IMR-90 (cell line): Measurements from ENCODE around the gene TRAPPC12.

Experiments
- CEBPB ChIP-seq: IDR thresholded peaks from 2 replicates; pipeline ENCODE4 v1.6.1; 2012; ENCODE audit warnings: low read depth, low read length, improper control_type of control experiment
- FOS ChIP-seq: fragments of 150-350 bp; IDR thresholded peaks from 2 replicates; pipeline ENCODE4 v1.6.1; 2016; ENCODE audit warnings: low read depth, low read length
- MXI1 ChIP-seq: IDR thresholded peaks from 2 replicates; pipeline ENCODE4 v1.6.1; 2012; ENCODE audit warnings: low read depth, mild to moderate bottlenecking, low read length, moderate library complexity, borderline replicate concordance
- POLR2A ChIP-seq: IDR thresholded peaks from 2 replicates; pipeline ENCODE4 v1.6.1; 2012; ENCODE audit warnings: mild to moderate bottlenecking, low read depth, low read length
- RFX5 ChIP-seq: IDR thresholded peaks from 2 replicates; pipeline ENCODE4 v1.8.0; 2012; ENCODE audit warnings: low read depth, mild to moderate bottlenecking, low read length, moderate library complexity
- SMC3 ChIP-seq: fragments of 150-350 bp; IDR thresholded peaks from 2 replicates; pipeline ENCODE4 v1.6.1; 2016; ENCODE audit warnings: low read depth, mild to moderate bottlenecking, antibody characterized with exemption, low read length, moderate library complexity
- TF ChIP-seq, protein P1 (sequence below): conservative IDR thresholded peaks from 2 replicates; pipeline ENCODE4 v1.5.1; 2012; ENCODE audit warnings: mild to moderate bottlenecking, low read depth, low read length, improper control_type of control experiment
- TF ChIP-seq, protein P2 (sequence below): fragments of 150-350 bp; IDR thresholded peaks from 2 replicates; pipeline ENCODE4 v1.6.1; 2016; ENCODE audit warnings: low read depth, mild to moderate bottlenecking, low read length, moderate library complexity, borderline replicate concordance

DNA sequence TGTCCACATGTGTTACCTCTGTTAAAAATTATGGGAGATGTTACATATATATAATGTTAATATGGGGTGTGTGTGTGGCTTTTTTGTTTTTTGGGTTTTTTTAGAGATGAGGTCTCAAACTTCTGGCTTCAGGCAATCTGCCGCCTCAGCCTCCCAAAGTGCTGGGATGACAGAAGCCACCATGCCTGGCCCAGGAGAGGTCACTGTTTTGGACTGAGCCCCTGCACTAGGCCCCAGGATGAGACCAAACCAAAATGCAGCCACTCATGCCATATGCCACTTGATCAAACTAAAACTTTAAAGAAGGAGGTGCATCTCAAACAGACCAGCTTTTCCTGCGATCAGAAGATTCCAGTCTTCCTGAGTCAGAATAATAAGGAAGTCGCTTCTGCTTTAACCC, 137.3 kb downstream of the TRAPPC12 start:
- no peak for TF ChIP-seq POLR2A
- TF ChIP-seq, protein P1, sequence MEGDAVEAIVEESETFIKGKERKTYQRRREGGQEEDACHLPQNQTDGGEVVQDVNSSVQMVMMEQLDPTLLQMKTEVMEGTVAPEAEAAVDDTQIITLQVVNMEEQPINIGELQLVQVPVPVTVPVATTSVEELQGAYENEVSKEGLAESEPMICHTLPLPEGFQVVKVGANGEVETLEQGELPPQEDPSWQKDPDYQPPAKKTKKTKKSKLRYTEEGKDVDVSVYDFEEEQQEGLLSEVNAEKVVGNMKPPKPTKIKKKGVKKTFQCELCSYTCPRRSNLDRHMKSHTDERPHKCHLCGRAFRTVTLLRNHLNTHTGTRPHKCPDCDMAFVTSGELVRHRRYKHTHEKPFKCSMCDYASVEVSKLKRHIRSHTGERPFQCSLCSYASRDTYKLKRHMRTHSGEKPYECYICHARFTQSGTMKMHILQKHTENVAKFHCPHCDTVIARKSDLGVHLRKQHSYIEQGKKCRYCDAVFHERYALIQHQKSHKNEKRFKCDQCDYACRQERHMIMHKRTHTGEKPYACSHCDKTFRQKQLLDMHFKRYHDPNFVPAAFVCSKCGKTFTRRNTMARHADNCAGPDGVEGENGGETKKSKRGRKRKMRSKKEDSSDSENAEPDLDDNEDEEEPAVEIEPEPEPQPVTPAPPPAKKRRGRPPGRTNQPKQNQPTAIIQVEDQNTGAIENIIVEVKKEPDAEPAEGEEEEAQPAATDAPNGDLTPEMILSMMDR, result no peak
- no peak for TF ChIP-seq CEBPB
- TF ChIP-seq, protein P2, sequence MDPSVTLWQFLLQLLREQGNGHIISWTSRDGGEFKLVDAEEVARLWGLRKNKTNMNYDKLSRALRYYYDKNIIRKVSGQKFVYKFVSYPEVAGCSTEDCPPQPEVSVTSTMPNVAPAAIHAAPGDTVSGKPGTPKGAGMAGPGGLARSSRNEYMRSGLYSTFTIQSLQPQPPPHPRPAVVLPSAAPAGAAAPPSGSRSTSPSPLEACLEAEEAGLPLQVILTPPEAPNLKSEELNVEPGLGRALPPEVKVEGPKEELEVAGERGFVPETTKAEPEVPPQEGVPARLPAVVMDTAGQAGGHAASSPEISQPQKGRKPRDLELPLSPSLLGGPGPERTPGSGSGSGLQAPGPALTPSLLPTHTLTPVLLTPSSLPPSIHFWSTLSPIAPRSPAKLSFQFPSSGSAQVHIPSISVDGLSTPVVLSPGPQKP, result no peak
- TF ChIP-seq RFX5, result no peak
- no peak for TF ChIP-seq MXI1
- TF ChIP-seq SMC3, result no peak
- no peak for TF ChIP-seq FOS
